ENCODE measurements around the gene PSMB8.
A peak's percentile ranks its signal among the peaks of the same experiment; 100 is the strongest.

PSMB8 gene

GRCh38 chr6:32819729-32820128, 24.1 kb downstream of the PSMB8 start:
- in situ Hi-C loops (cut with MboI; ENCODE audit: low pct_unique_long_range_greater_than_20kb, low sequenced_read_pairs, unreplicated experiment): no loop called here
- no peak for TF ChIP-seq CTCF (IDR thresholded peaks at IDR 0.05; ENCODE audit: extremely low read depth, insufficient read depth, missing control alignments)
- DNase-seq (ENCODE audit: low spot score): no peak

- DNase-seq (ENCODE audit: low spot score): no peak
- in situ Hi-C loops (cut with MboI; ENCODE audit: low pct_unique_long_range_greater_than_20kb, low sequenced_read_pairs, unreplicated experiment): no loop called here
Measured at GRCh38 chr6:32818867-32819266, 25.0 kb downstream of the PSMB8 start.

GRCh38 chr6:32816746-32817204, 27.1 kb downstream of the PSMB8 start, which contains the start of gene HLA-DOB:
Gene HLA-DOB, minus strand, starts transcription at chr6:32817002. Its CDS starts 51 bp downstream, at chr6:32816951.
- DNase-seq (ENCODE audit: low spot score): peak; percentile 83
- TF ChIP-seq CTCF (IDR thresholded peaks at IDR 0.05; ENCODE audit: extremely low read depth, insufficient read depth, missing control alignments): no peak
- in situ Hi-C loops (cut with MboI; ENCODE audit: low pct_unique_long_range_greater_than_20kb, low sequenced_read_pairs, unreplicated experiment): no loop called here

More at GRCh38 chr6:32818867-32819266, 25.0 kb downstream of the PSMB8 start:
- no peak for TF ChIP-seq CTCF (IDR thresholded peaks at IDR 0.05; ENCODE audit: extremely low read depth, insufficient read depth, missing control alignments)

- peak; percentile 58 for DNase-seq (ENCODE audit: low spot score)
- in situ Hi-C loops (cut with MboI; ENCODE audit: low pct_unique_long_range_greater_than_20kb, low sequenced_read_pairs, unreplicated experiment): no loop called here
- TF ChIP-seq CTCF (IDR thresholded peaks at IDR 0.05; ENCODE audit: extremely low read depth, insufficient read depth, missing control alignments): no peak
Measured at GRCh38 chr6:32815996-32816395, 27.9 kb downstream of the PSMB8 start.

- TF ChIP-seq CTCF (IDR thresholded peaks at IDR 0.05; ENCODE audit: extremely low read depth, insufficient read depth, missing control alignments): no peak
- DNase-seq (ENCODE audit: low spot score): no peak
- in situ Hi-C loops (cut with MboI; ENCODE audit: low pct_unique_long_range_greater_than_20kb, low sequenced_read_pairs, unreplicated experiment): no loop called here
Measured at GRCh38 chr6:32815115-32815514, 28.7 kb downstream of the PSMB8 start.

- in situ Hi-C loops (cut with MboI; ENCODE audit: low pct_unique_long_range_greater_than_20kb, low sequenced_read_pairs, unreplicated experiment): no loop called here
- TF ChIP-seq CTCF (IDR thresholded peaks at IDR 0.05; ENCODE audit: extremely low read depth, insufficient read depth, missing control alignments): no peak
- no peak for DNase-seq (ENCODE audit: low spot score)
Measured at GRCh38 chr6:32814145-32814544, 29.7 kb downstream of the PSMB8 start.

- no peak for TF ChIP-seq CTCF (IDR thresholded peaks at IDR 0.05; ENCODE audit: extremely low read depth, insufficient read depth, missing control alignments)
- no peak for DNase-seq (ENCODE audit: low spot score)
- in situ Hi-C loops (cut with MboI; ENCODE audit: low pct_unique_long_range_greater_than_20kb, low sequenced_read_pairs, unreplicated experiment): no loop called here
Measured at GRCh38 chr6:32809171-32809570, 34.7 kb downstream of the PSMB8 start.

All from GM13977 (cell line).